ENCODE measurements around the gene ARHGEF7.

The ARHGEF7 gene

GRCh38 chr13:111119966-111120365, 4.9 kb downstream of the ARHGEF7 start:
- ATAC-seq, result no peak
- peaks cover 30% of the 10 kb centered on the region for H3K27me3 Mint-ChIP-seq
- no peaks in the 10 kb centered on the region for H3K36me3 Mint-ChIP-seq
- H3K27ac Mint-ChIP-seq, result no peak overlapping the region
- no peak overlapping the region for H3K4me3 Mint-ChIP-seq
- H3K4me1 Mint-ChIP-seq, result no peaks in the 10 kb centered on the region
- H3K9me3 Mint-ChIP-seq, result no peaks in the 10 kb centered on the region

- H3K4me3 Mint-ChIP-seq, result no peak overlapping the region
- H3K36me3 Mint-ChIP-seq, result no peaks in the 10 kb centered on the region
- H3K4me1 Mint-ChIP-seq, result no peaks in the 10 kb centered on the region
- no peak for ATAC-seq
- H3K9me3 Mint-ChIP-seq, result no peaks in the 10 kb centered on the region
- H3K27me3 Mint-ChIP-seq, result peaks cover 30% of the 10 kb centered on the region
- H3K27ac Mint-ChIP-seq, result no peak overlapping the region
Measured at GRCh38 chr13:111120422-111120821, 5.3 kb downstream of the ARHGEF7 start.

GRCh38 chr13:111120913-111121312, 5.8 kb downstream of the ARHGEF7 start:
- H3K4me3 Mint-ChIP-seq, result no peak overlapping the region
- ATAC-seq, result no peak
- peaks cover 30% of the 10 kb centered on the region for H3K27me3 Mint-ChIP-seq
- no peaks in the 10 kb centered on the region for H3K9me3 Mint-ChIP-seq
- H3K27ac Mint-ChIP-seq, result no peak overlapping the region
- H3K4me1 Mint-ChIP-seq, result no peaks in the 10 kb centered on the region
- no peaks in the 10 kb centered on the region for H3K36me3 Mint-ChIP-seq

- no peak for ATAC-seq
- Mint-ChIP-seq H3K36me3 (no peaks in the 10 kb centered on the region), H3K4me1 (no peaks in the 10 kb centered on the region), H3K27ac (no peak overlapping the region), H3K9me3 (no peaks in the 10 kb centered on the region), H3K27me3 (peaks cover 30% of the 10 kb centered on the region), H3K4me3 (no peak overlapping the region)
Measured at GRCh38 chr13:111121506-111121905, 6.4 kb downstream of the ARHGEF7 start.

- Mint-ChIP-seq H3K4me3 (no peak overlapping the region), H3K27ac (no peak overlapping the region), H3K27me3 (peaks cover 30% of the 10 kb centered on the region), H3K36me3 (no peaks in the 10 kb centered on the region), H3K4me1 (no peaks in the 10 kb centered on the region), H3K9me3 (no peaks in the 10 kb centered on the region)
- ATAC-seq, result no peak
Measured at GRCh38 chr13:111122056-111122455, 6.9 kb downstream of the ARHGEF7 start.

GRCh38 chr13:111122631-111123030, 7.5 kb downstream of the ARHGEF7 start:
- Mint-ChIP-seq H3K27me3 (peaks cover 24% of the 10 kb centered on the region), H3K9me3 (no peaks in the 10 kb centered on the region), H3K4me1 (no peaks in the 10 kb centered on the region), H3K36me3 (no peaks in the 10 kb centered on the region), H3K4me3 (no peak overlapping the region), H3K27ac (no peak overlapping the region)
- no peak for ATAC-seq

- H3K9me3 Mint-ChIP-seq, result no peaks in the 10 kb centered on the region
- no peaks in the 10 kb centered on the region for H3K36me3 Mint-ChIP-seq
- no peak for ATAC-seq
- H3K27me3 Mint-ChIP-seq, result peaks cover 18% of the 10 kb centered on the region
- no peak overlapping the region for H3K27ac Mint-ChIP-seq
- no peak overlapping the region for H3K4me3 Mint-ChIP-seq
- H3K4me1 Mint-ChIP-seq, result no peaks in the 10 kb centered on the region
Measured at GRCh38 chr13:111123221-111123620, 8.1 kb downstream of the ARHGEF7 start.

- H3K36me3 Mint-ChIP-seq, result no peaks in the 10 kb centered on the region
- H3K27ac Mint-ChIP-seq, result no peak overlapping the region
- no peaks in the 10 kb centered on the region for H3K9me3 Mint-ChIP-seq
- peaks cover 14% of the 10 kb centered on the region for H3K27me3 Mint-ChIP-seq
- no peak overlapping the region for H3K4me3 Mint-ChIP-seq
- no peaks in the 10 kb centered on the region for H3K4me1 Mint-ChIP-seq
- ATAC-seq, result no peak
Measured at GRCh38 chr13:111123649-111124048, 8.5 kb downstream of the ARHGEF7 start.

GRCh38 chr13:111126509-111126908, 11.4 kb downstream of the ARHGEF7 start:
- H3K4me1 Mint-ChIP-seq, result peaks cover 16% of the 10 kb centered on the region
- no peaks in the 10 kb centered on the region for H3K9me3 Mint-ChIP-seq
- H3K36me3 Mint-ChIP-seq, result no peaks in the 10 kb centered on the region
- no peak overlapping the region for H3K27ac Mint-ChIP-seq
- no peak for ATAC-seq
- no peak overlapping the region for H3K4me3 Mint-ChIP-seq
- H3K27me3 Mint-ChIP-seq, result peaks cover 10% of the 10 kb centered on the region

GRCh38 chr13:111129465-111130115, 14.5 kb downstream of the ARHGEF7 start:
- Mint-ChIP-seq H3K36me3 (no peaks in the 10 kb centered on the region), H3K27me3 (no peaks in the 10 kb centered on the region), H3K27ac (peak overlapping the region; percentile 76), H3K9me3 (no peaks in the 10 kb centered on the region), H3K4me1 (peaks cover 26% of the 10 kb centered on the region), H3K4me3 (peak overlapping the region; percentile 22)
- ATAC-seq, result peak; percentile 97

- H3K4me1 Mint-ChIP-seq, result peaks cover 26% of the 10 kb centered on the region
- no peak overlapping the region for H3K4me3 Mint-ChIP-seq
- no peaks in the 10 kb centered on the region for H3K27me3 Mint-ChIP-seq
- no peaks in the 10 kb centered on the region for H3K9me3 Mint-ChIP-seq
- no peaks in the 10 kb centered on the region for H3K36me3 Mint-ChIP-seq
- H3K27ac Mint-ChIP-seq, result peak overlapping the region; percentile 76
- no peak for ATAC-seq
Measured at GRCh38 chr13:111130116-111130508, 15.0 kb downstream of the ARHGEF7 start.

- no peak for ATAC-seq
- H3K4me1 Mint-ChIP-seq, result peaks cover 26% of the 10 kb centered on the region
- H3K27me3 Mint-ChIP-seq, result no peaks in the 10 kb centered on the region
- peak overlapping the region; percentile 21 for H3K27ac Mint-ChIP-seq
- H3K36me3 Mint-ChIP-seq, result no peaks in the 10 kb centered on the region
- H3K9me3 Mint-ChIP-seq, result no peaks in the 10 kb centered on the region
- H3K4me3 Mint-ChIP-seq, result no peak overlapping the region
Measured at GRCh38 chr13:111131048-111131447, 15.9 kb downstream of the ARHGEF7 start.

GRCh38 chr13:111131611-111132010, 16.5 kb downstream of the ARHGEF7 start:
- no peaks in the 10 kb centered on the region for H3K36me3 Mint-ChIP-seq
- H3K4me1 Mint-ChIP-seq, result peaks cover 26% of the 10 kb centered on the region
- peak overlapping the region; percentile 21 for H3K27ac Mint-ChIP-seq
- no peak overlapping the region for H3K4me3 Mint-ChIP-seq
- ATAC-seq, result no peak
- H3K9me3 Mint-ChIP-seq, result no peaks in the 10 kb centered on the region
- peaks cover 4% of the 10 kb centered on the region for H3K27me3 Mint-ChIP-seq

GRCh38 chr13:111132948-111133347, 17.8 kb downstream of the ARHGEF7 start:
- Mint-ChIP-seq H3K27me3 (peaks cover 18% of the 10 kb centered on the region), H3K36me3 (no peaks in the 10 kb centered on the region), H3K4me1 (peaks cover 26% of the 10 kb centered on the region), H3K4me3 (no peak overlapping the region), H3K27ac (no peak overlapping the region), H3K9me3 (no peaks in the 10 kb centered on the region)
- ATAC-seq, result no peak

GRCh38 chr13:111139452-111139851, 24.3 kb downstream of the ARHGEF7 start:
- H3K27ac Mint-ChIP-seq, result no peak overlapping the region
- H3K27me3 Mint-ChIP-seq, result peaks cover 46% of the 10 kb centered on the region
- no peaks in the 10 kb centered on the region for H3K4me1 Mint-ChIP-seq
- no peak for ATAC-seq
- H3K36me3 Mint-ChIP-seq, result no peaks in the 10 kb centered on the region
- H3K4me3 Mint-ChIP-seq, result no peak overlapping the region
- H3K9me3 Mint-ChIP-seq, result no peaks in the 10 kb centered on the region

GRCh38 chr13:111139873-111140561, 24.9 kb downstream of the ARHGEF7 start:
- peaks cover 52% of the 10 kb centered on the region for H3K27me3 Mint-ChIP-seq
- H3K9me3 Mint-ChIP-seq, result no peaks in the 10 kb centered on the region
- H3K27ac Mint-ChIP-seq, result no peak overlapping the region
- H3K4me1 Mint-ChIP-seq, result no peaks in the 10 kb centered on the region
- H3K4me3 Mint-ChIP-seq, result no peak overlapping the region
- ATAC-seq, result no peak
- no peaks in the 10 kb centered on the region for H3K36me3 Mint-ChIP-seq

All from stimulated activated memory B cell treated with anti-CD40 and anti-IgM and Interleukin-4, amounts not matched to agents 10 μg/mL and 1 μg/mL and 100 μg/mL, for 72 hours (primary cell).